Kidney (tissue), 14 donors: ENCODE data around the gene CPN2. TPM values are rescaled to one million over a fixed set of nuclear protein-coding genes. Genes with fewer than 3 reads are reported as not detected.

Source experiments
- DNase-seq, 5 donors: peaks; one replicate each; pipeline ENCODE4 v3.0.0-alpha.2; 2013 to 2020
- FAIRE-seq: peaks from 2 replicates; lab custom pipeline; 2012; peaks lifted over from hg19 to GRCh38; lab: Jason Lieb, UNC
- H3K27ac ChIP-seq, 2 donors: one replicate each; pipeline ENCODE4 v1.7.0; 2013; ENCODE audit warnings: low read depth in 2 of 2, low read length in 2 of 2, inconsistent platforms in 1 of 2
- H3K27me3 ChIP-seq: one replicate; pipeline ENCODE4 v1.7.1; 2013; ENCODE audit warnings: low read length, inconsistent platforms; ENCODE audit not compliant: control insufficient read depth, insufficient read depth
- H3K36me3 ChIP-seq, 3 donors: one replicate each; pipeline versions ENCODE4 v1.7.0 to v1.7.1; 2013; ENCODE audit warnings: low read length in 3 of 3, control low read depth in 1 of 3, inconsistent platforms in 1 of 3; ENCODE audit not compliant: insufficient read depth in 3 of 3, control insufficient read depth in 2 of 3
- H3K4me1 ChIP-seq, 3 donors: one replicate each; pipeline versions ENCODE4 v1.7.0 to v1.7.1; 2013; ENCODE audit warnings: low read length in 3 of 3, inconsistent platforms in 1 of 3, low read depth in 1 of 3; ENCODE audit not compliant: control insufficient read depth in 2 of 3, insufficient read depth in 2 of 3
- H3K4me3 ChIP-seq, 3 donors: one replicate each; pipeline versions ENCODE4 v1.7.0 to v1.8.1; 2013; ENCODE audit warnings: low read length in 3 of 3, control low read depth in 1 of 3, inconsistent platforms in 1 of 3
- H3K9ac ChIP-seq, 3 donors: one replicate each; pipeline versions ENCODE4 v1.7.0 to v1.7.1; 2013; ENCODE audit warnings: low read length in 3 of 3, control low read depth in 1 of 3, inconsistent platforms in 1 of 3
- H3K9me3 ChIP-seq, 3 donors: one replicate each; pipeline versions ENCODE4 v1.7.0 to v1.7.1; 2013; ENCODE audit warnings: low read length in 3 of 3, control low read depth in 1 of 3, inconsistent platforms in 1 of 3; ENCODE audit not compliant: control insufficient read depth in 2 of 3, insufficient read depth in 1 of 3
- CTCF ChIP-seq: IDR thresholded peaks from 3 replicates; pipeline ENCODE4 v1.5.1; 2012; ENCODE audit warnings: mild to moderate bottlenecking, moderate library complexity, borderline replicate concordance; ENCODE audit not compliant: insufficient read depth; ENCODE audit errors: extremely low read depth
- intact Hi-C: fragments of 100-400 bp; cut with DNase I; formaldehyde crosslinking; loops from one replicate; pipeline ENCODE4 v1.11.1; 2022
- polyA plus RNA-seq: library from polyadenylated mRNA; stranded (reverse); fragments of 350-450 nt; fragmentation: Illumina TruSeq; extraction: RNeasy Lipid Tissue Mini Kit (QIAGEN cat#74804); gene quantifications from one replicate; pipeline ENCODE4 v1.2.3, GENCODE V29; 2014; ENCODE audit warnings: low read depth, low replicate concordance; ENCODE audit not compliant: insufficient read depth
- total RNA-seq: library from RNA; stranded (reverse); fragmentation: NEBNext Ultra II Directional; extraction: Animal tissue kit (Norgen Biotek cat#: 25700); gene quantifications from one replicate; pipeline ENCODE4 v1.2.1, GENCODE V29; 2021
- donor health status: control.
- donor health status: control.
- donor health status: control.
- donor health status: control.
- donor health status: control.
- donor health status: DM: yes; HTN: yes; CAD: no.
- donor health status: Normal renal cell carcinoma (clear cell type).

CPN2 gene
- total and polyA plus RNA-seq, 2 donors from 2014 or later = 0.72 to 15.8 TPM

- Histone ChIP-seq H3K27ac (no peak overlapping the region), H3K27me3 (no peaks in the 10 kb centered on the region), H3K9me3 (no peaks in the 10 kb centered on the region), H3K36me3 (no peaks in the 10 kb centered on the region), H3K4me1 (no peaks in the 10 kb centered on the region), H3K4me3 (no peak overlapping the region), H3K9ac (no peak overlapping the region)
- no peak for TF ChIP-seq CTCF
- no peak for DNase-seq
- FAIRE-seq = no peak
- intact Hi-C loops = no loop called here
Measured at GRCh38 chr3:194377708-194378107, 26.6 kb upstream of the CPN2 start.

DNA sequence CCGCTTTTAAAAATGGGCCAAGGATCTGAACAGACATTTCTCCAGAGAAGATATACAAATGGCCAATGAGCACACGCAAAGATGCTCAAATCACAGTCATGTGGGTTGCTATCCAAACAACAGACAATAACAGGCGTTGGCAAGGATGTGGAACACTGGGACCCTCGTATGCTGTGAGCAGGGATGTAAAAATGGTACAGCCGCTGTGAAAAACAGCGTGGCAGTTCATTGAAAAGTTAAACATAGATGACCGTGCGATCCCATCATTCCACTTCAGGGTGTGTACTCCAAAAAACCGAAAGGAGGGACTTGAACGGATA is 25.1 kb upstream of the CPN2 start:
- Histone ChIP-seq H3K9ac (no peak overlapping the region), H3K4me1 (no peaks in the 10 kb centered on the region), H3K36me3 (no peaks in the 10 kb centered on the region), H3K4me3 (no peak overlapping the region), H3K27me3 (no peaks in the 10 kb centered on the region), H3K9me3 (no peaks in the 10 kb centered on the region), H3K27ac (no peak overlapping the region)
- intact Hi-C loops = no loop called here
- FAIRE-seq (no peak), DNase-seq (no peak)
- no peak for TF ChIP-seq CTCF

DNA sequence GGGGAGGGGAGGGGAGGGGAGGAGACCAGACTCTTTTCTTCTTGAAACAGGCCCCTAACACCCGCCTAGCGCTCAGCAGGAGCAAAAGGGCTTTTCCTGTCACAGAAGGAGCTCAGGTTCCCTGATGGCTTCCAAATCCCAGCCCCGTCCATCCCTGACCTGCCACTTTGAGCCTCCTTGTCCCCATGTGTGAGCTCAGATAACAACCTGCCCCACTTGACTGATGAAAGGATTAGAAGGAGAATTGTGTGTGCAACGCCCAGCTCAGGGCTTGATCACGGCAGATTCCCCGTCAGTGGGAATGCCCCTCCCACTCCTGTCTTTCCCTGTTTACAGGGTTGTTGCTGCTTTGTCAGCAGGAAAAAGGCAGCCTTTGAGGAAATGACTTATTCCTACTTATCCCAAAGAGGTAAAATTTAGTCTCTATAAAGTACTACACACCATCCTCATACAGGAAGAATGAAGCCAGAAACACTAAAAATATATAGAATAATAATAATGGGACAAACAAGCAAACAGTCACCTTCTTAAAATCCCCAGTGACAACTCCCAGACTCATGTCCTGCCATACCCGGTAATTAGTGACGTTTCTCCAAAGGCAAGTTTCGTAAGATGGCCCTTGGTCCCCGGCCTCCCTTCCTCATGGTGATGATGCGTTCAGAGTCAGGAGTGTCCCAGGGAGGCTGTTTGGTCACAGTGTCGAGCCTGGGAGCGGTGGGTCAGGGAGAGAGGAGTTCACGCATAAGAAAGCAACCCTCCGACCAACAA is 24.5 kb upstream of the CPN2 start:
- Histone ChIP-seq H3K9ac (no peak overlapping the region), H3K9me3 (no peaks in the 10 kb centered on the region), H3K4me3 (no peak overlapping the region), H3K27me3 (no peaks in the 10 kb centered on the region), H3K36me3 (no peaks in the 10 kb centered on the region), H3K27ac (no peak overlapping the region), H3K4me1 (no peaks in the 10 kb centered on the region)
- intact Hi-C loops = no loop called here
- no peak for TF ChIP-seq CTCF
- DNase-seq (peak in 4 of 5 donors; percentile 39 to 53 (median 44)), FAIRE-seq (no peak)
